SJSA1 (cell line): Measurements from ENCODE around the gene PLCD3. TPM values are rescaled to one million over a fixed set of nuclear protein-coding genes. Genes with fewer than 3 reads are reported as not detected.

Experiments used
- DNase-seq, 2 experiments: peaks; one replicate each; pipeline ENCODE4 v3.0.0-alpha.2; 2015 to 2020; ENCODE audit warnings: low spot score in 2 of 2, low read depth in 1 of 2
- H3K27ac ChIP-seq: fragments of 250-450 bp; sonication (Bioruptor Pico); 2 replicates; pipeline ENCODE4 v1.5.1; 2020; ENCODE audit warnings: mild to moderate bottlenecking, moderate library complexity
- H3K27me3 ChIP-seq: fragments of 250-450 bp; sonication (Bioruptor Pico); replicated peaks from 2 replicates; pipeline ENCODE4 v1.5.1; 2020; ENCODE audit warnings: mild to moderate bottlenecking, moderate library complexity
- H3K36me3 ChIP-seq: fragments of 250-450 bp; sonication (Bioruptor Pico); 2 replicates; pipeline ENCODE4 v1.5.1; 2020; ENCODE audit warnings: mild to moderate bottlenecking
- H3K4me1 ChIP-seq: fragments of 250-450 bp; sonication (Bioruptor Pico); replicated peaks from 2 replicates; pipeline ENCODE4 v1.6.1; 2021; ENCODE audit warnings: mild to moderate bottlenecking
- H3K4me3 ChIP-seq: fragments of 250-450 bp; sonication (Bioruptor Pico); 2 replicates; pipeline ENCODE4 v1.5.1; 2020; ENCODE audit warnings: mild to moderate bottlenecking
- H3K9me3 ChIP-seq: fragments of 250-450 bp; sonication (Bioruptor Pico); replicated peaks from 2 replicates; pipeline ENCODE4 v1.5.1; 2020; ENCODE audit warnings: mild to moderate bottlenecking
- total RNA-seq: library from RNA; depleted of rRNA; stranded (reverse); fragments of >200 nt; shearing (Covaris generic); gene quantifications from 2 replicates; pipeline ENCODE4 v1.2.3, GENCODE V29; 2014; rRNA removed

The PLCD3 gene, protein sequence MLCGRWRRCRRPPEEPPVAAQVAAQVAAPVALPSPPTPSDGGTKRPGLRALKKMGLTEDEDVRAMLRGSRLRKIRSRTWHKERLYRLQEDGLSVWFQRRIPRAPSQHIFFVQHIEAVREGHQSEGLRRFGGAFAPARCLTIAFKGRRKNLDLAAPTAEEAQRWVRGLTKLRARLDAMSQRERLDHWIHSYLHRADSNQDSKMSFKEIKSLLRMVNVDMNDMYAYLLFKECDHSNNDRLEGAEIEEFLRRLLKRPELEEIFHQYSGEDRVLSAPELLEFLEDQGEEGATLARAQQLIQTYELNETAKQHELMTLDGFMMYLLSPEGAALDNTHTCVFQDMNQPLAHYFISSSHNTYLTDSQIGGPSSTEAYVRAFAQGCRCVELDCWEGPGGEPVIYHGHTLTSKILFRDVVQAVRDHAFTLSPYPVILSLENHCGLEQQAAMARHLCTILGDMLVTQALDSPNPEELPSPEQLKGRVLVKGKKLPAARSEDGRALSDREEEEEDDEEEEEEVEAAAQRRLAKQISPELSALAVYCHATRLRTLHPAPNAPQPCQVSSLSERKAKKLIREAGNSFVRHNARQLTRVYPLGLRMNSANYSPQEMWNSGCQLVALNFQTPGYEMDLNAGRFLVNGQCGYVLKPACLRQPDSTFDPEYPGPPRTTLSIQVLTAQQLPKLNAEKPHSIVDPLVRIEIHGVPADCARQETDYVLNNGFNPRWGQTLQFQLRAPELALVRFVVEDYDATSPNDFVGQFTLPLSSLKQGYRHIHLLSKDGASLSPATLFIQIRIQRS
- total RNA-seq = 17.5 and 92.5 TPM in 2 replicates

DNA sequence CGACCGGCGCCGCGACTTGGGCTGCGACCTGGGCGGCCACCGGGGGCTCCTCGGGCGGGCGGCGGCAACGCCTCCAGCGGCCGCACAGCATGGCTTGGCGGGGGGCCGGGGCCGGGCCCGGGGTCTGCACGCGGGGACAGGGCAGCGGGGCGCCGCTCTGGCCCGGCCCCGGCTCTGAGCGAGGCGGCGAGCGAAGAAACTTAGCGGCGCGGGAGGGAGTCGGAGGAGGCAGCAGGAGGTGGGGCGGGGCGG, at the start of gene PLCD3:
PLCD3 (minus strand) TSS at position 196 of the 252 bp plus-strand sequence; CDS start at position 91, 105 bp downstream.
- no peaks in the 10 kb centered on the region for H3K27me3 ChIP-seq
- no peaks in the 10 kb centered on the region for H3K9me3 ChIP-seq
- peak within 1 kb of the TSS; percentile 85 for H3K4me3 ChIP-seq
- H3K36me3 ChIP-seq = peaks cover 3% of the 10 kb centered on the region
- H3K4me1 ChIP-seq = peaks cover 47% of the 10 kb centered on the region
- peak within 1 kb of the TSS; percentile 59 for H3K27ac ChIP-seq
- DNase-seq = no peak

GRCh38 chr17:45177563-45177962, 45.2 kb upstream of the PLCD3 start:
- H3K4me1 ChIP-seq = peaks cover 11% of the 10 kb centered on the region
- H3K36me3 ChIP-seq = no peaks in the 10 kb centered on the region; the same call in 1 of the 2 replicates
- H3K9me3 ChIP-seq = no peaks in the 10 kb centered on the region
- H3K27ac ChIP-seq = no peak overlapping the region
- no peaks in the 10 kb centered on the region for H3K27me3 ChIP-seq
- H3K4me3 ChIP-seq = no peak overlapping the region
- no peak for DNase-seq

GRCh38 chr17:45175759-45176115, 43.4 kb upstream of the PLCD3 start:
- no peak overlapping the region for H3K27ac ChIP-seq
- H3K27me3 ChIP-seq = no peaks in the 10 kb centered on the region
- DNase-seq = no peak

DNA sequence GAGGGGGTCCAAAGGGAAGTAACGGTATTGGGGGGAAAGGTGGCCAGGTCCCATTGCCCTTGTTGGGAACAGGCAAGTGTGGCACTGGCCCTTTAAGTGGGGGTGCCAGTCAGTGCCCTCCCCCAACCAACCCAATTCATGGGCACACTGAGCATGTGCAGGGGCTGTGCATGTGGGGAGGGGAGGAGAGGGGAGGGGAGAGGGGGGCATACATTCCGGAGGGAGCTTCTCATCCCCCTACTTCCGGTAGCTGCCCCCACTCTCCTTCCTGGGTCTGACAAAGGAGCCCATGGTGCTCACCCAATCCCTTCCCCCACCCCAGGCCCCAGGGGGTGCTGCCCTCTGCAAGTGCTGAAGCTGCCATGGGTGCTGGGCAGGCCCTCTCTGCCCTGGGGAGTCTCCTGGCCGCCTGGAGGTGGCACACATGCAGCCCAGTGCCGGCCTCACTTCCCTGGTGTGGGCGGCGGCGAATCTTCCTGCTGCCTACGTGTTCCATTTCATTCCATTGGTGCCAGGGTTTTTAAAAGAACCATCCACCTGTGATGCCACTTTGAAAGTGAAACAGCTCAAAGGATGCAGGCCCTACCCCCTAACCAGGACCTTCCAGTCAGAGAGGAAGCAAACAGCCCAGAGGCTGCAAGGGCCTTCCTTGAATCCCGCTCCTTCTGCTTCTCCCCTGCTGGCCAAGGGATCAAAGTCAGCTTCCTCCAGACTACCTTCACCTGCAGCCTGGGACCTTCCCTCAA, 40.4 kb upstream of the PLCD3 start:
- DNase-seq = peak; percentile 47 to 86

More at GRCh38 chr17:45175759-45176115, 43.4 kb upstream of the PLCD3 start:
- Histone ChIP-seq H3K36me3 (no peaks in the 10 kb centered on the region; the same call in 1 of the 2 replicates), H3K4me3 (no peak overlapping the region), H3K4me1 (peaks cover 29% of the 10 kb centered on the region), H3K9me3 (no peaks in the 10 kb centered on the region)

DNA sequence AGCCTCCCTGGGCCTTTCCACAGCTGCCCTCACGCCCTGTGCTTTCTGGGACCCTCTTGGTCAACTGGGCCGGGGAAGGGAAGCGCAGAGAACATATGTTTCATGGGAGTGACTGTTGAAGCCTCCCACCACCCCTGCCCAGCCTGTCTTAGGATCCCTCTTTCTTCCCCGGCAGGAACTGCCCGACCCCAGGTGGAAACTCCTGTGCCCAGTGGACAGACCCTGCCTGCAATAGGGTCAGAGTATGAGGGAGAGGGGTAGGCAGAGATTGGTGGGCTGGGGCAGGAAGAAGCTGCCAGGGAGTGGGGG, 39.9 kb upstream of the PLCD3 start:
- Histone ChIP-seq H3K27ac (peak overlapping the region; percentile 60), H3K4me3 (no peak overlapping the region), H3K4me1 (peaks cover 34% of the 10 kb centered on the region), H3K36me3 (no peaks in the 10 kb centered on the region; the same call in 1 of the 2 replicates), H3K9me3 (no peaks in the 10 kb centered on the region), H3K27me3 (no peaks in the 10 kb centered on the region)
- DNase-seq = no peak

More for the DNA sequence above, 40.4 kb upstream of the PLCD3 start:
- no peaks in the 10 kb centered on the region; the same call in 1 of the 2 replicates for H3K36me3 ChIP-seq
- H3K9me3 ChIP-seq = no peaks in the 10 kb centered on the region
- no peak overlapping the region for H3K4me3 ChIP-seq
- peak overlapping the region; percentile 60 for H3K27ac ChIP-seq
- H3K4me1 ChIP-seq = peaks cover 34% of the 10 kb centered on the region
- H3K27me3 ChIP-seq = no peaks in the 10 kb centered on the region

DNA sequence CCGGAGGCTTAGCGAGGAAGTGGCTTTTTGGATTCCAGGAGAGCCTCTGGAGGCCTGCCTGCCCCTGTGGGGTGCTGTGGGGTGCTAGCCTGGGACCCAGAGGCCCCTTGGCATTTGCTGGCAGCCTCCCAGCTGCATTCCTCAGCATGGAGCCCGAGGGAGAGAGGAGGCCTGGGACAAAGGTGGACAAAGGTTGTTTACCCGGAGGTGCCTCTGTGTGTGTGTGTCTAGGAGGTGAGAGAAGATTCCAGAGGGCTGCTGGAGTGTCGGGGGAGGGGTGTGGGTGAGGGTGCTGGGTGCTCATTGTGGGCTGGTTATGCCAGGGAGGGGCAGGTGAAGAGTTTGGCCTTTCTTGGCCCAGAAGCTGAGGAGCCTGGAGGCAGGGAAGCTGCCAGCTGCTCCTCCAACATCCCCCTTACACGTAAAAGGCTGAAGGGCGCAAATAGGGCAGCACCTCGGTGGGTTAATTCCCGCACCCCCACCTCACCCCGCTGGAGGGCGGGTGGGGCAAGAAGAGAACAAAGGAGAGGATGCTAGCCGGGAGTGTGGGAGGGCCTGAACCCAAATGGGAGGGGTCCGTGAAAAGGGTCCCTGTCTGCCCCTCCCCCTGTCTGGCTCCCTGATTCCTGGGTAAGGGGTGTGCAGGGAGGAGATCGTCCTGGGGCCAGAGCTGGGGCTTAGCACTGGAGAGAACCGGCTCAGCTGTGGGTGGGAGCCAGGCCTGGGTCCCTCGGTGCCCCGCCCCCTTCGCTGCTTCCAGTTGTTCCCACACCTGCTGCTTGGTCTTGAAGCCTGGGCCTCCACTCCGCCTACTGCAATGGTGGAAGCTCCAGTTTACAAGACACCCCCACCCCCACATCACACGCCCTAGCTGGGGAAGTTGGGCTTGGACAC, 39.3 kb upstream of the PLCD3 start:
- Histone ChIP-seq H3K36me3 (no peaks in the 10 kb centered on the region; the same call in 1 of the 2 replicates), H3K4me1 (peaks cover 34% of the 10 kb centered on the region), H3K4me3 (no peak overlapping the region), H3K9me3 (no peaks in the 10 kb centered on the region), H3K27me3 (no peaks in the 10 kb centered on the region), H3K27ac (peak overlapping the region; percentile 60)
- no peak for DNase-seq

- Histone ChIP-seq H3K4me1 (peaks cover 34% of the 10 kb centered on the region), H3K4me3 (no peak overlapping the region), H3K27me3 (no peaks in the 10 kb centered on the region), H3K36me3 (no peaks in the 10 kb centered on the region; the same call in 1 of the 2 replicates), H3K27ac (peak overlapping the region; percentile 60), H3K9me3 (no peaks in the 10 kb centered on the region)
- peak in 1 of 2 experiments; percentile 44 for DNase-seq
These were observed 38.6 kb upstream of the PLCD3 start for GRCh38 chr17:45170931-45171337.

GRCh38 chr17:45170280-45170930, 38.1 kb upstream of the PLCD3 start:
- peaks cover 34% of the 10 kb centered on the region for H3K4me1 ChIP-seq
- H3K27me3 ChIP-seq = no peaks in the 10 kb centered on the region
- no peaks in the 10 kb centered on the region for H3K9me3 ChIP-seq
- H3K27ac ChIP-seq = peak overlapping the region; percentile 60
- no peaks in the 10 kb centered on the region; the same call in 1 of the 2 replicates for H3K36me3 ChIP-seq
- no peak overlapping the region for H3K4me3 ChIP-seq
- no peak for DNase-seq

DNA sequence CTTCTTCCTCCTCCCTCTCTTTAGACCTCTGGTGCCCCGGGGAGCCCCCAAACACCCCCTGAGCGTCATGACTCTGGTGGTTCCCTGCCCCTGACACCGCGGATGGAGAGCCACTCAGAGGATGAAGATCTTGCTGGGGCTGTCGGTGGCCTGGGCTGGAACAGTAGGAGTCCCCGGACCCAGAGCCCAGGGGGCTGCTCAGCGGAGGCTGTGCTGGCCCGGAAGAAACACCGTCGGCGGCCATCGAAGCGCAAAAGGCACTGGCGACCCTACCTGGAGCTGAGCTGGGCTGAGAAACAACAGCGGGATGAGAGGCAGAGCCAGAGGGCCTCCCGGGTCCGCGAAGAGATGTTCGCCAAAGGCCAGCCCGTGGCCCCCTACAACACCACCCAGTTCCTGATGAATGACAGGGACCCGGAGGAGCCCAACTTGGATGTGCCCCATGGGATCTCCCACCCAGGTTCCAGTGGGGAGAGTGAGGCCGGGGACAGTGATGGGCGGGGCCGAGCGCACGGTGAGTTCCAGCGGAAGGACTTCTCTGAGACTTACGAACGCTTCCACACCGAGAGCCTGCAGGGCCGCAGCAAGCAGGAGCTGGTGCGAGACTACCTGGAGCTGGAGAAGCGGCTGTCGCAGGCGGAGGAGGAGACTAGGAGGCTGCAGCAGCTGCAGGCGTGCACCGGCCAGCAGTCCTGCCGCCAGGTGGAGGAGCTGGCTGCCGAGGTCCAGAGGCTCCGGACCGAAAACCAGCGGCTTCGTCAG, 36.9 kb upstream of the PLCD3 start:
- H3K4me1 ChIP-seq = peaks cover 39% of the 10 kb centered on the region
- no peaks in the 10 kb centered on the region for H3K27me3 ChIP-seq
- no peak overlapping the region for H3K4me3 ChIP-seq
- no peaks in the 10 kb centered on the region; the same call in 1 of the 2 replicates for H3K36me3 ChIP-seq
- H3K9me3 ChIP-seq = no peaks in the 10 kb centered on the region
- DNase-seq = no peak
- no peak overlapping the region for H3K27ac ChIP-seq

GRCh38 chr17:45164734-45165269, 32.5 kb upstream of the PLCD3 start:
- Histone ChIP-seq H3K27me3 (no peaks in the 10 kb centered on the region), H3K36me3 (peaks cover 11% of the 10 kb centered on the region), H3K27ac (no peak overlapping the region), H3K4me3 (no peak overlapping the region), H3K9me3 (no peaks in the 10 kb centered on the region), H3K4me1 (peaks cover 16% of the 10 kb centered on the region)
- DNase-seq = no peak

DNA sequence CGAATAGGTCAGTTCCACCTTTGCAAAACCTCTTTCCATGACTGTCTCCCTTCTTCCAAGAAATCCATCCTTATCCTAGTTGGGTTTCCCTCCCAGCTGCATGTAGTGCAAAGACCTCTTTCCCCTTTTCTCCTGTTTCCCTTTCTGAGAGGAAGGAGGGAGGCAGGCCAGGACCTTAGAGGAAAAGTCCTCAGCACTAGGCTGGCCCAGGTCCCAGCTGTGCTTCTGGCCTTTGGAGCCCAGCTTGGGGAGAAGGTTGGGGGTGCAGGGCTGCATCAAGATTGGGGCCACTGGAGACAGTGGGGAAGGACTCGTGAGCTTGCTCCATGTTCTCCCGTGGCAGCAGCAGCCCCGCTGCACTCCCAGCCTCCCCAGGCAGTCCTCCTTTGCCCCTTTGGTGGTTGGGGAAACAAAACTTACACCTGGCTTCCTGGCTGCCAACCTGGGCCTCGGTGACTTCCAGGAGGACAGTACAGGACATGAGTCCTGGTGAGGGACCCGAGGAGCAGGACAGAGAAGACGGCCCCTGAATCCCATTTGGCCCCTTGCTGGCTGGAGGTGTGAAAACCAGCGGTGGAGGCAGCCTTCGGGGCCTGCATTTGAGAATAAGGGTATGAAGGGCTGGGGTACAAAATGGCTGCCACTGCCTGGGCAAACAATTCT, 29.8 kb upstream of the PLCD3 start:
- Histone ChIP-seq H3K27me3 (no peaks in the 10 kb centered on the region), H3K4me1 (peaks cover 35% of the 10 kb centered on the region), H3K36me3 (peaks cover 20% of the 10 kb centered on the region), H3K27ac (no peak overlapping the region), H3K9me3 (no peaks in the 10 kb centered on the region), H3K4me3 (peak overlapping the region; percentile 88)
- no peak for DNase-seq
